Activated CD4-positive, CD25-positive, alpha-beta regulatory T cell treated with anti-CD3 and anti-CD28 coated beads, Interleukin-2, amount 50 U/mL, for 72 hours (primary cell): ENCODE measurements around the gene PRPF31.
"Not testable (repeated sequence)": the region's sequence is repeated elsewhere in the genome, so short reads cannot be mapped to it uniquely, and the experiment has no call there.

Experiments used
- DNase-seq: peaks from one replicate; pipeline ENCODE4 v3.0.0; 2021

Gene PRPF31, protein sequence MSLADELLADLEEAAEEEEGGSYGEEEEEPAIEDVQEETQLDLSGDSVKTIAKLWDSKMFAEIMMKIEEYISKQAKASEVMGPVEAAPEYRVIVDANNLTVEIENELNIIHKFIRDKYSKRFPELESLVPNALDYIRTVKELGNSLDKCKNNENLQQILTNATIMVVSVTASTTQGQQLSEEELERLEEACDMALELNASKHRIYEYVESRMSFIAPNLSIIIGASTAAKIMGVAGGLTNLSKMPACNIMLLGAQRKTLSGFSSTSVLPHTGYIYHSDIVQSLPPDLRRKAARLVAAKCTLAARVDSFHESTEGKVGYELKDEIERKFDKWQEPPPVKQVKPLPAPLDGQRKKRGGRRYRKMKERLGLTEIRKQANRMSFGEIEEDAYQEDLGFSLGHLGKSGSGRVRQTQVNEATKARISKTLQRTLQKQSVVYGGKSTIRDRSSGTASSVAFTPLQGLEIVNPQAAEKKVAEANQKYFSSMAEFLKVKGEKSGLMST

DNA sequence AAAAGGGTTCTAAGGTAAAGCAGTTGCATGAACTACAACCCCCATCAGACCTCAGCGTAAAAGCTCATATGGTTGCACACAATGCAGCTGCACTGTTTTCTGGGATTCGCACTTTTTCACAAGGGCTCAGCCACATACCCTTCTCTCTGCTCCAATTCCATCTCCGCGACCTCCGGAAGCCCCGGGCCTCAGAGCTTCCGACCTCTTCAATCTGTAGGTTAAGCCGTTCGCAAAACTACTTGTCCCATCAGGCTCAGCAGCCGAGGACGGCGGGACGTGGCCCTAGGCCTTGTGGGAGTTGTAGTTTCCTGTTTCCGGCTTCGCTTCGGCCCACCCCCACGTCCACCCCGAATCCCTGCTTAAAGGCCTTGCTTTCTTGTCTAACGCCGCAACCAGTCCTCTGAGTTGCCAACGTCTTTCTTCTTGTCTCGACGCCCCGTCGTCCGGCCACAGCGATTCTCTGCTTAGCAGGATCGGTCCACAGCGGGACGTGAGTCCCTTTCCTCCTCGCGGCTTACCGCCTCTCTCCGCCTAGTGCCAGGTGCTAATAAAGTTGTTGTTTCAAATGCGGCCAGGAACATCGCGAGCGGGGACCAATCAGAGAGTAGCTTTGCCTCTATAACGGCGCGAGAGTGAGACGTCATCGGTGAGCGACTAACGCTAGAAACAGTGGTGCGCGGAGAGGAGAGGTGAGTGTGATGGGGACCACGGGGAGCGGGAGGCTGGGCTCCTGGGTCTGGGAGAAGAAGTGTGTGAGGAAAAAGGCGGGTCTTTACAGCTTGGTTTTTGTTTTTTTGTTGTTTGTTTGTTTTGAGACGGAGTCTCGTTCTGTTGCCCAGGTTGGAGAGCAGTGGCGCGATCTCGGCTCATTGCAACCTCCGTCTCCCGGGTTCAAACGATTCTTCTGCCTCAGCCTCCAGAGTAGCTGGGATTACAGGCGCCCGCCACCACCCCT lies at the start of gene PRPF31, which contains the start of gene TFPT:
TSS of gene PRPF31 (plus strand) at position 646 of the 955 bp plus-strand sequence. CDS start 2,525 bp downstream, outside the sequence.
TSS of gene TFPT (minus strand) at position 549 of the 955 bp plus-strand sequence. CDS start at position 161, 388 bp downstream.
- DNase-seq, result peak; percentile 90

DNA sequence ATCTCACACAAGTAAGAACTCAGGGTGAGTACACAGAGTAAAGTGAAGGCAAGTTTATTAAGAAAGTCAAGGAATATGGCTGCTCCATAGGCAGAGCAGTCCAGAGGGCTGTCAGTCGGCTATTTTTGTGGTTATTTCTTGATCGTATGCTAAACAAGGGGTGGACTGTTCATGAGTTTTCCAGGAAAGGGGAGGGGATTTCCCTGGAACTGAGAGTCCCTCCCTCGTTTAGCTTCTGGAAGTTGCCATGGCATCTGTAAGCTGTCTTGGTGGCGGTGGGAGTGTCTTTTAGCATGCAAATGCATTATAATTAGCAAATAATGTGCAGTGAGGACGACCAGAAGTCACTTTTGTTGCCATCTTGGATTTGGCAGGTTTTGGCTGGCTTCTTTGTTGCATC lies 46.1 kb upstream of the PRPF31 start:
- no peak for DNase-seq

DNA sequence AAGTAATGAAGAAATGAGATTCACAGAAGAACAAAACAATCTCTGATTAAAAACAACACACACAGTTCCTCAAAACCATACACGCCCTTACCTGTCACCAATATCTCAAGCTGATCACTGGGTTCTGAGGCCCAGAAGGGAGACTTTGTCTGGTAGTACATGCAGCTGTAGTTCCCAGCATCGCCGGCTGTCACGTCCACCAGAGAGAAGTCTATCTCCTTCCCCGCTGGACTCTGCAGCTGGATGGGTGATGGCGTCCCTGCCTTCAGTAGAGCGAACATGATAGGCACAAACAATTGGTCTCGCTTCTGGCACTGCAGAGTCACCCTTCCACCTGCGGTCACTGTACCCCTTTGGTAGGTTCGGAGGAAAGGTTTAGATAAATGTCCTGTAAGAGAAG lies 41.7 kb upstream of the PRPF31 start:
- DNase-seq, result no peak

DNA sequence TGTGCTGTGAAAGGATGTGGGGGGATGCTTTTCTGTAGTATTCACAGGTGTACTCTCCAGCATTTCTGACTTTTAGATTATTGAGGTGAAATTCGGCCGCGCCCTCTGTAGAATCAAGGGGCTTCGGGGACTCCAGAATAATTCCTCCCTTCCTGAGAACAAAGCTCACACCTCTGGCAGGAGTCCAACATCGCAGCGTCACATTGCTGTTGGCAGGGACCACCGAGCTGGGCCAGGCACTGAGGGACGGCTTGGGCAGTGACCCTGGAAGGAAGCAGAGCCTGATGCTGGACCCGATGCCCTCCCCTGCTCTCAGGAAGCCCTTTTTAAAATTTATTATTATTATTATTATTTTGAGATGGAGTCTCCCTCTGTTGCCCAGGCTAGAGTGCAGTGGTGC lies 40.7 kb upstream of the PRPF31 start:
- no peak for DNase-seq

DNA sequence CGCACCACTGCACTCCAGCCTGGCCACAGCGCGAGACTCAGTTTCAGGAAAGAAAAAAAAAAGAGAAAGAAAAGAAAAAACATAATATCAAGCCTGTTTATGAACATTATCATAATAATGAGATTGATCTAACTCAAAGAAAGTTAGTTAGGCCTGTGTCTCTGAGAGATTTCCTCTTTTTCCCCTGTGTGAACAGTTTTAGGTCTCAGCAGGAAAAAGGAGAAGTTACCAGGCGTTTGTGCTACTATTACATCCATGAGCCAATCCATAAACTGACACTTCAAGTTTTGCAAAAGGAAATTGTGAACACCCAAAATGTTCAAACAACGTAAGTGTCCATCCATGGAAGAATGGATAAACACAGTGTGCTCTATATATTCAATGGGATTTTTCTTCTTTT lies 38.2 kb upstream of the PRPF31 start:
- DNase-seq, result no peak

DNA sequence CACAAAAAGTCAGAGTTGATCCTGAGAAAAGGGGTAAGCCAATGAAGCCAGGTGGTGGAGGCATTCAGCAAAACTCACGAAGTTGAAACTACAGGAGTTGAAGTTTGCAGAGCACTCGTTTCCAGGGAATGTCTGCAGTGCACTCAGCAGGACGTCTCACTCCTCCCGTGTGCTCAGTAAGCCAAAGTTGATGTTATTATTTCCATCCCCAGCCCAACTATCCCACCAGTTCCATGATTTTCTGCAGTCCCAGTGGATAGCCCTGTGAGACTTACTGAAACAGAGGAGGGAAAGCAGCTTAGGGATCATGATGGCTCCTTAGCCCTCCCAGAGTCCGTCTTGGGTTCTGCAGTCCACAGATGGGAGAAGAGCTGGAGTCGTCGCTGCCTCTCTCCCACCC lies 34.5 kb upstream of the PRPF31 start, which contains the start of gene TARM1:
TSS of gene TARM1 (minus strand) at position 334 of the 400 bp plus-strand sequence. CDS start at position 309, 25 bp downstream.
- no peak for DNase-seq

DNA sequence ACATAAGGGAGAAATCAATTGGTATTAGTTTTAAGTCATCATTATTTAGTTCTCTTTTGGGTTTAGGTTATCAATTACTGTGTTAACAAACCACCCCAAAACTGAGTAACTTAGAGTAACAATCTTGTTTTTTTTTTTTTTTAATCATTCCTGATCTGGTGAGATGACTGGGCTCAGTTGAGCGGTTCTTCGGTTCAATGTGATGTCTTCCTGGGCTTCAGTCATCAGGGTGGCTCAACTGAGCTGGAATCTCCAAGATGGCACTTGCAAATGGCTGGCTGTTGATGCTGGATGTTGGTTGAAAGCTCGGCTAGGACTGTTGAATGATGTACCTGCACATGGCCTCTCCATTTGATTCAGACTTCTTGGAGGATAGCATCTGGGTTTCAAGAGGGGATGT lies 31.1 kb upstream of the PRPF31 start:
- DNase-seq, result no peak

DNA sequence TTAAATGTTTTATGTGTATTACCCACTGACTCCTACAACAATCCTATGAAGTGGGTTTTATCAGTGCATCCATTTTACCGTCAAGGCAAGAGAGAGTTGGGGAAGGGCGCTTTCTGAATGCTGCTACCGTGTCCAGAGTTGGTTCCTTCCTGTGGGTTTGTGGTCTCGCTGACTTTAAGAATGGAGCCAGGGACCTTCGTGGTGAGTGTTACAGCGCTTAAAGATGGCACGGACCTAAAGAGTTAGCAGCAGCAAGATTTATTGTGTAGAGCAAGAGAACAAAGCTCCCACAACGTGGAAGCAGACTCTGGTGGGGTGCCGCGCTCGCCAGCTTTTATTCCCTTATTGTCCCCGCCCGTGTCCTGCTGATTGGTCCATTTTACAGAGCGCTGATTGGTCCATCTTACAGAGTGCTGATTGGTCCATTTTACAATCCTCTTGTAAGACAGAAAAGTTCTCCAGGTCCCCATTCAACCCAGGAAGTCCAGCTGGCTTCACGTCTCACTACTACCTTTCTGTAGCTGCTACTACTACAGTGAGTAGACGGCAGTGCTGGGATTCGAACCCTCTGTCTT lies 21.0 kb upstream of the PRPF31 start:
- DNase-seq, result no peak

DNA sequence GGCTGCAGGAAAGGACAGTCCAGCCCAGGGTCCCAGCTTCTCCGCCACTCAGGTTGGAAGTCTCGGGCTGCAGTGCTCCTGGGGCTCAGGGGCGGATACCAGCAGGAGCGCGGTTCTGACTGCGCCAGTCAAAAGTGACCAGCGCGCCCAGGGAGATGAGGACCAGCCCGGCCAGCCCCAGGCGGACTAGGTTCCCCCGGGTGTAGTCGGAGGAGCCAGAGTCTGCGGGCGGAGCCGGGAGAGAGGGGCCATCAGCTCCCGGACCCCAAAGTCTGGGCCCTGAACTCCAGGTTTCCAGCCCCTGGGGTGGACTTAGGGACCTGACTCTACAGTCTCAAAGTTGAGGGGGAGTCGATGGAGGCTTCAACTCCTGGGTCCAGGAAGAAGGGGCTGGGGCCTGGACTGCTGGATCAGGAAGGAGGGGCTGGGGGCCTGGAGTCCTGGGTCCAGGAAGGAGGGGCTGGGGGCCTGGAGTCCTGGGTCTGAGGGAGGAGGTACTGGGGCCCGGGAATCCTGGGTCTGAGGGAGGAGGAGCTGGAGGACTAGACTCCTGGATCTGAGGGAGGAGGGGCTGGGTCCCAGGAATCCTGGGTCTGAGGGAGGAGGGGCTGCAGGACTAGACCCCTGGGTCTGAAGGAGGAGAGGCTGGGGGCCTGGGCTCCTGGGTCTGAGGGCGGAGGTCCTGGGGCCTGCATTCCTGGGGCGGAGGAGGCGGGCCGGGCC lies 20.3 kb upstream of the PRPF31 start:
- no peak for DNase-seq

DNA sequence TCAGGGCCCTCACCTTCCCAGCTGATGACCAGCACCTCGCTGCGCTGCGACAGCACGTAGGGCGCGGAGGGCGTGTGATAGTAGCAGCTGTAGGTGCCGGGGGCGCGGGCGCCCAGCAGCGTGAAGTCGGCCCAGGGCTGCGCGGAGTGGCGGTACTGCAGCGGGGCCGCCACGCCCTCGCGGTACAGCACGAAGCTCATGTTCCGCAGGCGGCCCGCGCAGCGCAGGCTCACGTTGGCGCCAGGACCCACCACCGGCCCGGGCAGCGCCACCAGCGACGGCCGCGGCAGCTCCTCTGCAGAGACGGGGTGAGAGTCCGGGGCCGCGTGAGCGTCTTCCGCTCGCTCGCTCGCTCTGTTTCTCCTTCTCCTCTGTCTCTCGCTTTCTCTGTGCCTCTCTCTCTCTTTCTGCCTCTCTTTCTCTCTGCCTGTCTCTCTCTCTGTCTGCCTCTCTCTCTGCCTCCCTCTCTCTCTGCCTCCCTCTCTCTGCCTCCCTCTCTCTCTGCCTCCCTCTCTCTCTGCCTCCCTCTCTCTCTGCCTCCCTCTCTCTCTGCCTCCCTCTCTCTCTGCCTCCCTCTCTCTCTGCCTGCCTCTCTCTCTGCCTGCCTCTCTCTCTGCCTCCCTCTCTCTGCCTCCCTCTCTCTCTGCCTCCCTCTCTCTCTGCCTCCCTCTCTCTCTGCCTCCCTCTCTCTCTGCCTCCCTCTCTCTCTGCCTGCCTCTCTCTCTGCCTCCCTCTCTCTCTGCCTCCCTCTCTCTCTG lies 19.5 kb upstream of the PRPF31 start:
- peak; percentile 54 for DNase-seq

DNA sequence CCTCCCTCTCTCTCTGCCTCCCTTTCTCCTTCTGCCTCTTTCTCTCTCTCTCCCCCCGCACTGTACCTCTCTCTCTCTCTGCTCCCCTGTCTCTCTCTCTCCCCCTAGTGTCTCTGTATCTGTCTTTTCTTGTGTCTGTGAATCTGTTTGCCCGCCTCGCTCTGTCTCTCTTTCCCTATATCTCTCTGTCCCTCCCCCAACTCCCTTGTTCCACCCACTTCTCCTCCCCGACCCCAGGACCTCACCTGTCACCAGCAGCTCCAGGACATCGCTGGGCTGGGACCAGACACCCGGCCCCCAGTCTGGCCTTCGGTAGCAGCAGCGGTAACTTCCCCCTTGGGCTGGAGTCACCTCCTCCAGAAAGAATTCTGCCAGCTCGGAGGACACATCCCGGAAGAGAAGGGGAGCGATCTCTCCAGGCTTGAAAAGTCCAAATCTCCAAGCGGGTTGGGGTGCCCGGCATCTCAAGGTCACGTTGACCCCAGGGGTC lies 18.9 kb upstream of the PRPF31 start:
- no peak for DNase-seq

DNA sequence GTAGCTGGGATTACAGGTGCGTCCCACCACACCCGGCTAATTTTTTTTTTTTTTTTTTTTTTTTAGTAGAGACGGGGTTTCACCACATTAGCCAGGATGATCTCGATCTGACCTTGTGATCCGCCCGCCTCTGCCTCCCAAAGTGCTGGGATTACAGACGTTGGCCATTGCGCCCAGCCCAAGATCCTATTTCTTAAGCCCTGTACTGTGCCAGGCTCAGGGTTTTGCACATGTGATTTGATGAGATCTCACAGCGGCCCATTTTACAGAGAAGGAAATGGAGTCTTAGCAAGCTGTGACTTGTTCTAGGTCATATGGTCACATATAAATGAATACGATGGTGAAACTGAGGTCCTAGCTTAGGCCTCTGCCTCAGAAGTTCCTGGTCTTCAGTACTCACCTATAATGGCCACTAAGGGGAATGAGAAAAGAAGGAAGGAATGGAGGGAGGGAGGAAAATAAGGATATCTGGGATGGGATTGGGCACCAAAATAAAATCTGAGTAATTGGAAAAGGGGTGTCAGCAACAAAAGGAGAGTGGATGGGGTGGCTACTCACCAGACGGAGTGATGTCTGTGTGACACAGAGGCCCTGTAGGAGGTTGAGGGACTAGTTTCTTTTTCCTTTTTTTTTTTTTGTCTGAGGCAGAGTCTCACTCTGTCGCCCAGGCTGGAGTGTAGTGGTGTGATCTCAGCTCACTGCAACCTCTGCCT lies 16.2 kb upstream of the PRPF31 start:
- DNase-seq, result no peak

DNA sequence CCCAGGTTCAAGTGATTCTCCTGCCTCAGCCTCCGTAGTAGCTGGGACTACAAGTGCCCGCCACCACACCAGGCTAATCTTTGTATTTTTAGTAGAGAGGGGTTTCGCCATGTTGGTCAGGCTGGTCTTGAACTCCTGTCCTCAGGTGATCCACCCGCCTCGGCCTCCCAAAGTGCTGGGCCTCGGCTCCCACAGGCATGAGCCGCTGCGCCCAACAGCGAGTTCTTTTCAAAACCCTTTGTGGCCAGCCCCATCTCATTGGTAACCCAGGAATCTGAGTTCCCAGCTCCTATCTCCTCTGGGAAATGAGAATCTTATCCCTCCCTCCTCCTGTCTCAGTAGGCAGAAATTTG lies 15.7 kb upstream of the PRPF31 start:
- not testable (repeated sequence) for DNase-seq

DNA sequence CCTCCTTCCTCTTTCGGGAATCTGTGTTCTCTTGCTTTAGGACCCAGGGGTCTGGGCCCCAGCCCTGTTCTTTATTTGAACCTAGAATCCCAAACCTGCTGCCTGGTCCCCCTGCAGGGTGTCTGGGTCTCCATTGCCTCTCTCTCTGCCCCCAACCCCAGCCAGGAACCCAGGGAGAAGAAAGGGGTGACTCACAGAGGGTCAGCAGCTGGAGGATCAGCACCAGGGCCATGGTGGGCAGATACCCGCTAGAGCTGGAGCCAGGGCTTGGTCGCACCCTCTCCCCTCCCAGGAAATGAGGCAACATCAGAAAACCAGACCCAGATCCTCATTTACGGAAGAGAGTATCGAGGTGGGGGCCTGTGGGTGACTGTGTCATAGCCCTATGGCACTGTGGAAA lies 15.0 kb upstream of the PRPF31 start, which contains the start of gene OSCAR:
TSS of gene OSCAR (minus strand) at position 243 of the 400 bp plus-strand sequence. CDS start at position 232, 11 bp downstream.
- no peak for DNase-seq

DNA sequence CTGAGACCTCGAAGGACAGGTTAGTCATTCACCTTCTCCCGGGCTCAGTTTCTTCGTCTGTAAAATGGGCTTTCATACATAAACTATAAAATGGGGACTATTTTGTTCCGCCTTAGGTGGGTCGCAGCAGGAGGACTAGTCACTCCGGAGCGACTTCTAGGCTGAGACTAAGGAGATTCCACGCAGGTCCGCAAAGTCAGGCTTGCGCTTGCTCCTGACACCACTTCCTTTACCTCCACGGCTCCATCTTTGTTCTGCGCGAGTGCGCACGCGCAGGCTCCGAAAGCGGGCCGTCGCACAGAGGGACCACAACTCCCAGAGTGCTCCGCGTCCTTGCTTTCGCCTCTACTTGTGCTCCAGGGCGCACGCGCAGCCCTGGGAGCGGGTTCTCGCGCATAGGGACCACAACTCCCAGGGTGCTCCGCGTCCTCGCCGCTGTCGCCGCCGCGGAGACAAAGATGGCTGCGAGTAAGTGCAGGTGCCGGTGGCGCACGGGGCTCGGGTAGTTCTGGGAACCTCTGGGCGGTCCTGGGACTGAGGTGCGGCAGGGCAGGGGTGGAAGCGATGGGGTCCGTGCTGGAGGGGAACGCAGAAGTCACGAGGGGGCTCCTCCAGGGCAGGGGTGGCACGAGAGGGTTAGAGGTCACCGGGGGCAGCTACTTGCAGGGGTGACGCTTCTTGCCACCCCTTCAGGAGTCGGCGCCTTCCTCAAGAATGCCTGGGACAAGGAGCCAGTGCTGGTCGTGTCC lies 13.0 kb upstream of the PRPF31 start, which contains the start of gene NDUFA3:
TSS of gene NDUFA3 (plus strand) at position 435 of the 749 bp plus-strand sequence. CDS start at position 459, 24 bp downstream.
- peak; percentile 96 for DNase-seq

DNA sequence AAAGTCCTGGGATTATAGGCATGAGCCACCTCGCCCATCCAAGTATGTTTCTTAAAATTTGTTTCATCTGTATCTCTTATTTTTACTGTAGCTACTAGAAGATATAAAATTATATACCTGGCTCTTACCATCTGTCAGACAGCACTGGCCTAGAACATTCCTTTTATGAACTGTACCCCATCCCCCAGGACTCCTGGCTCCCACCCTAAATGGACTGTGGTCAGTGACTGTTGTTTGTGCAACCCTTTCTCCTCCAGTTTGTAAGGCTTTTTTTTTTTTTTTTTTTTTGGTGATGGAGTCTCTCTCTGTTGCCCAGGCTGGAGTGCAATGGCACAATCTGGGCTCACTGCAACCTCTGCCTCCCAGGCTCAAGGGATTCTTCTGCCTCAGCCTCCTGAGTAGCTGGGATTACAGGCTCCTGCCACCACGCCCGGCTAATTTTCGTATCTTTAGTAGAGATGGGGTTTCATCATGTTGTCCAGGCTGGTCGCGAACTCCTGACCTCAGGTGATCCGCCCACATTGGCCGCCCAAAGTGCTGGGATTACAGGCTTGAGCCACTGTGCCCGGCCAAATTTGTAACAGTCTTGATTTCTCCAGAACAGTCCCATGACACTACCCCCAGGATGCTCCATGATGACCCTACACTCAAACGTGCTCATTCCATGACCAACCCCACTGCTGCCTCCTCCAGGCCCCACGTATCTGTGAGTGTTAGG lies 10.4 kb upstream of the PRPF31 start:
- no peak for DNase-seq

DNA sequence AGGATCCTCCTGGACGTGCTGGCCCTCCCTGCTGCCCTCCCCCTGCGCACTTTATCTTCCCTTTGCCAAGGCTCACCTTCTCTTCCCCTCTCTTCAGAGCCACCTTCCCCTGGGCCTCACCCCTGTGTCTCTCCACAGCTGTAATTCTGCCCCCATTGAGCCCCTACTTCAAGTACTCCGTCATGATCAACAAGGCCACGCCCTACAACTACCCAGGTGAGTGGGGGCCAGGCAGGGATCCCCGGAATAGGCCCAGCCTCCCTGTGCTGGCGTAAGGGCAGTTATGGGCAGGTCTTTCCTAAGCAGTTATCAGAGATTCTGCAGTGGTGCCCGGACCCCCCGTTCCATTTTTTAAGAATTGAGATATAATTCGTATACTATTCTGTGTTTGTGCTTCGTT lies 9.8 kb upstream of the PRPF31 start:
- no peak for DNase-seq

DNA sequence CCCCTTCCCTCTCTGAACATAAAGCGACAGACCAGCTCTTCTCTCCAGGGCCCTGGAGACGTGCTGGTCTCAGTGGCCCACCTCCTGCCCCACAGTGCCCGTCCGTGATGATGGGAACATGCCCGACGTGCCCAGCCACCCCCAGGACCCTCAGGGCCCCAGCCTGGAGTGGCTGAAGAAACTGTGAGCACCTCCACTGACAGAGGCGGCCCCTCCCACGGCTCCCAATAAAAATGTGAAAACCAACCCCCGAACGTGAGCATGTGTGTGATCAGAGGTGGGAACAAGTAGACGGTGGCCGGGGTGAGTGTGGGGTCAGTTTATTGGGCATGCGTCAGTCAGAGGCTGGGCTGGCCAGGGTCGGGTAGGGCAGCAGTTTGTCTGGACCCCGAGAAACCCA lies 8.8 kb upstream of the PRPF31 start:
- DNase-seq, result no peak
